Glutamatergic neuron (in vitro differentiated cells): ENCODE measurements around the gene DHRS2. TPM values are rescaled to one million over a fixed set of nuclear protein-coding genes. Genes with fewer than 3 reads are reported as not detected.

Experiments
- DNase-seq: peaks from one replicate; pipeline ENCODE4 v3.0.0; 2022
- H3K27ac Mint-ChIP-seq: one replicate; pipeline ENCODE4 v1.8.0; 2020; ENCODE audit warnings: mild to moderate bottlenecking, mixed read lengths, inconsistent platforms; ENCODE audit not compliant: unreplicated experiment
- H3K27me3 Mint-ChIP-seq: one replicate; pipeline ENCODE4 v1.8.0; 2020; ENCODE audit warnings: mild to moderate bottlenecking, moderate library complexity, mixed read lengths, inconsistent platforms; ENCODE audit not compliant: unreplicated experiment
- H3K36me3 Mint-ChIP-seq: one replicate; pipeline ENCODE4 v1.8.0; 2020; ENCODE audit warnings: mild to moderate bottlenecking, mixed read lengths, inconsistent platforms; ENCODE audit not compliant: unreplicated experiment
- H3K4me1 Mint-ChIP-seq: one replicate; pipeline ENCODE4 v1.8.0; 2020; ENCODE audit warnings: mild to moderate bottlenecking, low read depth, mixed read lengths, inconsistent platforms; ENCODE audit not compliant: unreplicated experiment
- H3K4me3 Mint-ChIP-seq: one replicate; pipeline ENCODE4 v1.8.0; 2020; ENCODE audit warnings: mild to moderate bottlenecking, mixed read lengths, inconsistent platforms; ENCODE audit not compliant: unreplicated experiment
- H3K9me3 Mint-ChIP-seq: one replicate; pipeline ENCODE4 v1.8.0; 2020; ENCODE audit warnings: mild to moderate bottlenecking, moderate library complexity, mixed read lengths, inconsistent platforms; ENCODE audit not compliant: unreplicated experiment
- total RNA-seq: library from RNA; stranded (reverse); fragmentation: NEBNext Ultra II Directional; extraction: Animal tissue kit (Norgen Biotek cat#: 25700); gene quantifications from one replicate; pipeline ENCODE4 v1.2.1, GENCODE V29; 2021; ENCODE audit not compliant: unreplicated experiment
- TF ChIP-seq, protein P1 (sequence below): fragments of 200-600 bp; sonication (generic); IDR thresholded peaks from one replicate; pipeline ENCODE4 v1.5.0; 2021; ENCODE audit not compliant: partially characterized antibody, unreplicated experiment

The DHRS2 gene
- total RNA-seq, 1 donor from 2014 or later = 0.42 TPM

DNA sequence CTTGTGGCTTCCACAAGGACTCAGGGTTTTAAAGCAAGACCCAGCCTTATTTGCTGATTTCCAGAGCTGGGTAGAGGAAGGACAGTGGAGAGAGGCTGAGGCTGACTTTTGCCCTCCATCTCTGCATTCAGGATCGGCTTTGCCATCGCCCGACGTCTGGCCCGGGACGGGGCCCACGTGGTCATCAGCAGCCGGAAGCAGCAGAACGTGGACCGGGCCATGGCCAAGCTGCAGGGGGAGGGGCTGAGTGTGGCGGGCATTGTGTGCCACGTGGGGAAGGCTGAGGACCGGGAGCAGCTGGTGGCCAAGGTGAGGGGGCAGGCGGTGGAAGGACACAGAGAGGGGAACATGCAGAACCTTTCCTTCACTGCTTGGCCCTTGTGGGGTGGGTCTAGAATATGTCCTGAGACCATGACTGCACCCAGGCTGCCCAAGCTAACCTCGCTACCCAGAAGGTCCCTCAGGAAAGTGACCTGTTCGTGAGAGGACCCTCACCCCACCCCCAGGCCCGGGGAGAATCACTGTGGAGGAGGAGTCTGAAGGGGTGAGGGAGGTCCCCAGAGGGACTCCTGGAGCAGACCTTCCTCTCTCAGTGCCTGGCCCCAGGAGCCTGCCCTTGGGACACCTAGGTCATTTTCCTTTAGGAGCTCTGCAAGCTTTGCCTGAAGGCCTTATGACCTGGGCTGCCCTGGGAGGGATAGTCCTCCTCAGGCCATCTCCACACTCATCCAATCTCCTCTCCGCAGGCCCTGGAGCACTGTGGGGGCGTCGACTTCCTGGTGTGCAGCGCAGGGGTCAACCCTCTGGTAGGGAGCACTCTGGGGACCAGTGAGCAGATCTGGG lies 3.1 kb downstream of the DHRS2 start:
- no peak overlapping the region for H3K27ac Mint-ChIP-seq
- peaks cover 9% of the 10 kb centered on the region for H3K9me3 Mint-ChIP-seq
- TF ChIP-seq, protein P1, sequence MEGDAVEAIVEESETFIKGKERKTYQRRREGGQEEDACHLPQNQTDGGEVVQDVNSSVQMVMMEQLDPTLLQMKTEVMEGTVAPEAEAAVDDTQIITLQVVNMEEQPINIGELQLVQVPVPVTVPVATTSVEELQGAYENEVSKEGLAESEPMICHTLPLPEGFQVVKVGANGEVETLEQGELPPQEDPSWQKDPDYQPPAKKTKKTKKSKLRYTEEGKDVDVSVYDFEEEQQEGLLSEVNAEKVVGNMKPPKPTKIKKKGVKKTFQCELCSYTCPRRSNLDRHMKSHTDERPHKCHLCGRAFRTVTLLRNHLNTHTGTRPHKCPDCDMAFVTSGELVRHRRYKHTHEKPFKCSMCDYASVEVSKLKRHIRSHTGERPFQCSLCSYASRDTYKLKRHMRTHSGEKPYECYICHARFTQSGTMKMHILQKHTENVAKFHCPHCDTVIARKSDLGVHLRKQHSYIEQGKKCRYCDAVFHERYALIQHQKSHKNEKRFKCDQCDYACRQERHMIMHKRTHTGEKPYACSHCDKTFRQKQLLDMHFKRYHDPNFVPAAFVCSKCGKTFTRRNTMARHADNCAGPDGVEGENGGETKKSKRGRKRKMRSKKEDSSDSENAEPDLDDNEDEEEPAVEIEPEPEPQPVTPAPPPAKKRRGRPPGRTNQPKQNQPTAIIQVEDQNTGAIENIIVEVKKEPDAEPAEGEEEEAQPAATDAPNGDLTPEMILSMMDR = no peak
- no peaks in the 10 kb centered on the region for H3K36me3 Mint-ChIP-seq
- no peak for DNase-seq
- H3K27me3 Mint-ChIP-seq = peaks cover 4% of the 10 kb centered on the region
- H3K4me1 Mint-ChIP-seq = no peaks in the 10 kb centered on the region
- no peak overlapping the region for H3K4me3 Mint-ChIP-seq

DNA sequence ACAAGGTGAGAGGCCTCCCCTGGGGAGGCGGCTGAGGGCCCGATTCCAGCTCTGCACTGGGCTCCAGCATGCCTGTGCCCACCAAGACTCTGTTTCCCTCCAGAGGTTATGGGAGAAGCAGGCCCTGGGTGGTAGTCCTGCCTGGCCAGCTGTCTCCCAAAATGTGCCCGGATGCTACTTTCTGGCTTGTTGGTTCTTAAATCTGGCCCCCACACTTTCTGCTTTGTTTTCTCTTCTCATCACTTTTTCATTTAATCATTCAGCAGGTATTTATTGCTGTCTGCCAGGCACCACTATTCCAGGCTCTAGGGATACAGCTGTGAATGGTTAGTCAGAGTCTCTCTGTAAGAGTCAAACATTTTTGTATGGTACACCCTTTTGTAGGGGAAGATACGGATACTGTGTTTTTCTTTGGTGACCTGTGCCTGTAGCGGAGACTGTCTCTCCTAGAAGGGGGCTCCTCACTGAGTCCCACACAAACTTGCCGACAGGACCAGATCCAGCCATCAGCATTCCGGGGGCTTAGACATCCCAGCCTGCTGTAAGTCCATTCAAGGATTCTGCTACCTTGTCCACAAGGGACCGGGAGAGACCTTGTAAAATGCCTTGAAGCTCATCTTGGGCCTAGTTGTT lies 3.8 kb downstream of the DHRS2 start:
- H3K9me3 Mint-ChIP-seq = peaks cover 7% of the 10 kb centered on the region
- no peak overlapping the region for H3K27ac Mint-ChIP-seq
- H3K4me3 Mint-ChIP-seq = no peak overlapping the region
- no peaks in the 10 kb centered on the region for H3K36me3 Mint-ChIP-seq
- H3K4me1 Mint-ChIP-seq = no peaks in the 10 kb centered on the region
- TF ChIP-seq, protein P1 = no peak
- DNase-seq = no peak
- H3K27me3 Mint-ChIP-seq = peaks cover 4% of the 10 kb centered on the region

DNA sequence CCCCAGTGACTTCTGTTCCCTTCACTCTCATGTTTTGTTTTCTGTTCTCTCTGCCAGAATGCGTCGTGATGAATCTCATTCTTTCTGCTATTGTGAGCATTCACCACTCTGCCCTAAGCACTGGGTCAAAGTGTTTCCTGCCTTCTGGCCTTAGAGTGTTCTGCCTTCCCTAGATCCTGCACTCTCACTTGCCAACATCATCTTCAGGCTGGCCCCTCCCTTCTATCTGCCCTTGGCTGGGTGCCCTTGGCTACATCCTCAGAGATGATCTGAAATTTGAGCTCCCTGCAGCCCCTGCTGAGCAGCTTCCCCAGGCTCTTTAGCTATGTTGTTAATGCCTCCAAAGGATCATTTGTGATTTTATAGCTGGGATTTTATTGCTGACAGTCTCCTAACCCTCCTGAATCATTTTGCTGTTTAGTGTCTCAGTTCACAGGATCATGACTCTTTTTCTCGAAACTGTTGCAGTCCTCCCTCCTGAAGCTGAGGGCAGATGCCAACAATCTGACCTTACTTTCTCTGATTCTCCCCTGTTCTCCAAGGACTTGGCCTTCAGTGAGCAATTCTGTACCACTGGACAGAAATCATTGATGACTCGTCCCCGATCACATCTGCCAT lies 4.5 kb downstream of the DHRS2 start:
- TF ChIP-seq, protein P1 = no peak
- peaks cover 7% of the 10 kb centered on the region for H3K9me3 Mint-ChIP-seq
- H3K4me3 Mint-ChIP-seq = no peak overlapping the region
- H3K27me3 Mint-ChIP-seq = peaks cover 2% of the 10 kb centered on the region
- DNase-seq = no peak
- H3K36me3 Mint-ChIP-seq = no peaks in the 10 kb centered on the region
- no peak overlapping the region for H3K27ac Mint-ChIP-seq
- no peaks in the 10 kb centered on the region for H3K4me1 Mint-ChIP-seq

DNA sequence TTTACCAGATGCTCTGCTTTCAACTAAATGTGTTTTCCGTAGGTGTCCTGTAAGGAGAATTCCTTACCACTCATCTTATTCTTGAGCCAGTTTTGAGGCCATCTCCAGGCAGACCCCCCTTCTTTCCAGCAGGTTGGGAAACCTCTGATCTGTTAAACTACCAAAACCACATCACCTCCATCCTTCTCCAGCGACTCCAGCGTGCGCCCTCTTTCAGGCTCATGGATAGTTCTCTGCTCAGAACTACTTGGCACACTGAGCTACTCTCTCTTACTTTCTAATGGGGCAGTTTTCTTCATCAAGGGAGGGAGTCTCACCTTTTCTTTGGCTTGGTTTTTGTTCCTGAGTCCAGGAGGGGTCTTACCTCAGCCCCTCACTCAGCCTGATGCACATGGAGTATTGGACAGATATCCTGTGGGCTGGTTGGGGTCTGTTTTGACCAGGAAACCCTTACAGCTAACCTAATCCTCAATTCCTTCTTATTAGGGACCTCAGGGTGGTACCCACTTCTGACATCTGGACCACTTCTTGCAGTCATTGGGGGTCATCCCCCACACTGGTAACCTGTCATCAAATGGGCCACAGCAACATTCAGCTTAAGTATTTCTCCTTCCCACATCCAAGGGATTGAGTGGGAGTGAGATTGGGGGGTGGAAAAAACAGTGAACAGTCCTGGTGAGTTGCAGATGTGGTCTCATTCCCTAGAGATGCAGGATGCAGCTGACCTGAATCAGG lies 5.2 kb downstream of the DHRS2 start:
- no peak overlapping the region for H3K4me3 Mint-ChIP-seq
- H3K36me3 Mint-ChIP-seq = no peaks in the 10 kb centered on the region
- no peaks in the 10 kb centered on the region for H3K4me1 Mint-ChIP-seq
- TF ChIP-seq, protein P1 = no peak
- DNase-seq = no peak
- H3K27ac Mint-ChIP-seq = no peak overlapping the region
- H3K9me3 Mint-ChIP-seq = peaks cover 7% of the 10 kb centered on the region
- H3K27me3 Mint-ChIP-seq = peaks cover 2% of the 10 kb centered on the region
